ENCODE results near the gene PALD1.

Gene PALD1

GRCh38 chr10:70445718-70446657 lies 32.6 kb upstream of the PALD1 start:
- no peaks in the 10 kb centered on the region for H3K9me3 Mint-ChIP-seq
- no peak overlapping the region for H3K27ac Mint-ChIP-seq
- H3K27me3 Mint-ChIP-seq: peaks cover 34% of the 10 kb centered on the region
- H3K36me3 Mint-ChIP-seq: no peaks in the 10 kb centered on the region
- H3K4me1 Mint-ChIP-seq: peaks cover 11% of the 10 kb centered on the region
- no peak for ATAC-seq
- no peak overlapping the region for H3K4me3 Mint-ChIP-seq

- ATAC-seq: no peak
- Mint-ChIP-seq H3K27ac (no peak overlapping the region), H3K27me3 (peaks cover 20% of the 10 kb centered on the region), H3K9me3 (no peaks in the 10 kb centered on the region), H3K36me3 (no peaks in the 10 kb centered on the region), H3K4me3 (no peak overlapping the region), H3K4me1 (no peaks in the 10 kb centered on the region)
Measured at GRCh38 chr10:70448236-70448635, 30.3 kb upstream of the PALD1 start.

DNA sequence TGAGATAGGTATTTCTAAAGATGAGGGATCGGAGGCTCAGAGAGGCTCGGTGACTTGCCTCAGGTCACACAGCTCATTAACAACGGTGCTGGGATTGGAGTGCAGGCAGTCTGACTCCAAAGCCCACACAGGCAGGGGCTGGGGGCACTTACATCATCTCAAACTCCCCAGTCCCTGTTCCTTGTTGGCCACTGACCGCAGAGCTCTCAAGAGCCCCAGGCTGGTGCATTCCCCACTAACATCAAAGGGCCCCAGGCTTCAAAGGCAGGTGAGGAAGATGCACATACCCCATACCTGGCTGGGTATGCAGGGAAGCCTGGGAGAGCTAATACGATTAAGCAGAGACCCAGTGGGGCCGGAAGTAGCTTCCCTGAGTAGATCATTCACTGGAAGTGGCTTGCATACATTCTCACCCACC lies 23.3 kb upstream of the PALD1 start:
- H3K4me3 Mint-ChIP-seq: no peak overlapping the region
- H3K27ac Mint-ChIP-seq: no peak overlapping the region
- no peaks in the 10 kb centered on the region for H3K9me3 Mint-ChIP-seq
- peaks cover 62% of the 10 kb centered on the region for H3K27me3 Mint-ChIP-seq
- ATAC-seq: no peak
- H3K36me3 Mint-ChIP-seq: no peaks in the 10 kb centered on the region
- peaks cover 9% of the 10 kb centered on the region for H3K4me1 Mint-ChIP-seq

- ATAC-seq: no peak
- Mint-ChIP-seq H3K4me1 (peaks cover 11% of the 10 kb centered on the region), H3K27me3 (peaks cover 62% of the 10 kb centered on the region), H3K27ac (no peak overlapping the region), H3K36me3 (no peaks in the 10 kb centered on the region), H3K9me3 (no peaks in the 10 kb centered on the region), H3K4me3 (no peak overlapping the region)
Measured at GRCh38 chr10:70456164-70456563, 22.4 kb upstream of the PALD1 start.

DNA sequence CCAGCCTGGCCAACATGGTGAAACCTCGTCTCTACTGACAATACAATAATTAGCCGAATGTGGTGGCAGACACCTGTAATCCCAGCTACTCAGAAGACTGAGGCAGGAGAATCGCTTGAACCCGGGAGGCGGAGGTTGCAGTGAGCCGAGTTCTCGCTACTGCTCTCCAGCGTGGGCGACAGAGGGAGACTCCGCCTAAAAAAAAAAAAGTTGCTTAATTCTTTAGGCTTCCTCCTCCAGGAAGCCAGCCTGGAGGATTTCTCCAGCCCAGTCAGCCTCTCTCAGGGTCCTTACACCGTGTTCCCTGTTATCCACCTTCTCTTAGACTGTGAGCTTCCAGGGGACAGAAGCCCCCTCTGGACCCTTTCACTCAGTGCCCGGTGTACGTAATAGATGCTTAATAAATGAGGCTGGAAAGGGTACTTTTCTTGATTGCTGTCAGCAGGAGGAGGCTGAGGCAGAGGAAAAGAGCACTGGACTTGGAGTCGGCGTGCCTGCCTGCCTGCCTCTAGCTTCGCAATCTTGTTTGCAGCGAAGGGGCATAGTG lies 20.7 kb upstream of the PALD1 start:
- ATAC-seq: no peak
- H3K4me1 Mint-ChIP-seq: peaks cover 14% of the 10 kb centered on the region
- H3K36me3 Mint-ChIP-seq: no peaks in the 10 kb centered on the region
- no peak overlapping the region for H3K27ac Mint-ChIP-seq
- H3K4me3 Mint-ChIP-seq: no peak overlapping the region
- H3K9me3 Mint-ChIP-seq: no peaks in the 10 kb centered on the region
- peaks cover 64% of the 10 kb centered on the region for H3K27me3 Mint-ChIP-seq

- Mint-ChIP-seq H3K9me3 (no peaks in the 10 kb centered on the region), H3K36me3 (no peaks in the 10 kb centered on the region), H3K4me1 (peaks cover 14% of the 10 kb centered on the region), H3K27me3 (peaks cover 64% of the 10 kb centered on the region), H3K4me3 (no peak overlapping the region), H3K27ac (no peak overlapping the region)
- peak; percentile 34 for ATAC-seq
Measured at GRCh38 chr10:70458329-70459060, 20.1 kb upstream of the PALD1 start.

- Mint-ChIP-seq H3K27me3 (peaks cover 64% of the 10 kb centered on the region), H3K27ac (no peak overlapping the region), H3K4me1 (peaks cover 14% of the 10 kb centered on the region), H3K9me3 (no peaks in the 10 kb centered on the region), H3K4me3 (no peak overlapping the region), H3K36me3 (no peaks in the 10 kb centered on the region)
- peak; percentile 37 for ATAC-seq
Measured at GRCh38 chr10:70459061-70459773, 19.4 kb upstream of the PALD1 start.

- H3K27ac Mint-ChIP-seq: no peak overlapping the region
- no peak overlapping the region for H3K4me3 Mint-ChIP-seq
- H3K27me3 Mint-ChIP-seq: peaks cover 64% of the 10 kb centered on the region
- H3K36me3 Mint-ChIP-seq: no peaks in the 10 kb centered on the region
- H3K9me3 Mint-ChIP-seq: no peaks in the 10 kb centered on the region
- no peak for ATAC-seq
- H3K4me1 Mint-ChIP-seq: peaks cover 14% of the 10 kb centered on the region
Measured at GRCh38 chr10:70459774-70460490, 18.6 kb upstream of the PALD1 start.

DNA sequence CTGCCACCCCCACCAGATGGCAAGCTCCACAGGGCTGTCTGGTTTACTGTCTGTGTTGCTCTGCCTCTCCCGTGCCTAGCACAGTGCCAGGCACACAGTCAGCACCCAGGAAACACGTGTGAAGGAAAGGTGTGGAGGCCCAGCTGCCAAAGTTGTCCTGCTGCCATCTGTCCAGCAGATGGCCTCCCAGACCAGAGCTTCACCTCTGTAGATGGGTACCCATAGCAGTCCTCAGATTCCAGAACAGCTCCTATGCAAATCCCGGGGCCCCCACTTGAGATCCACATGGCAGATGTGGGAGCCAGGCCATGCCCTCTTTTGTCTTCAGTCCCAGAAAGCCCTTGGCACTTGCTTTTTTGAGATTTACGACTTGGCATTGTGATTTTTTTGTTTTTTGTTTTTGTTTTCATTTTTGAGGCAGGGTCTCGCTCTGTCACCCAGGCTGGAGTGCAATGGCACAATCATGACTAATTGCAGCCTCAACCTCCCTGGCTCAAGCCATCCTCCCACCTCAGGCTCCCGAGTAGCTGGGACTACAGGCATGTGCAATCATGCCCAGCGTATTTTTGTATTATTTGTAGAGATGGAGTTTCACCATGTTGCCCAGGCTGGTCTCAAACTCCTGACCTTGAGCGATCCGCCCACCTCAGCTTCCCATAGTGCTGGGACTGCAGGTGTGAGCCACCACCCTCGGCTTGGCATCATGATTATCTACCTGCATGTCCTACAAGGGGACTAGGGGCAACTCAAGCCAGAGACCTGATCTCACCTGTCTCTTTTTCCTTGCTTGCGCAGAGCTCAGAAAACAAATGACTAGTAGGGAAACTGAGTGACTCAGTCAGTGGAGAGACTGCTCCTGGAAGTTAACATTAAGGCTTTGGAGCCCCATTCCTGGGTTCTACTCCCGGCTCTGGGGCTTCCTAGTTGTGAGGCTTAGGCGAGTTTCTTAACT lies 16.9 kb upstream of the PALD1 start:
- Mint-ChIP-seq H3K36me3 (no peaks in the 10 kb centered on the region), H3K27me3 (peaks cover 46% of the 10 kb centered on the region), H3K27ac (no peak overlapping the region), H3K4me1 (peaks cover 14% of the 10 kb centered on the region), H3K4me3 (no peak overlapping the region), H3K9me3 (no peaks in the 10 kb centered on the region)
- ATAC-seq: peak; percentile 67

- no peak overlapping the region for H3K4me3 Mint-ChIP-seq
- H3K9me3 Mint-ChIP-seq: no peaks in the 10 kb centered on the region
- no peak for ATAC-seq
- H3K27me3 Mint-ChIP-seq: peaks cover 38% of the 10 kb centered on the region
- H3K36me3 Mint-ChIP-seq: no peaks in the 10 kb centered on the region
- H3K4me1 Mint-ChIP-seq: peaks cover 8% of the 10 kb centered on the region
- H3K27ac Mint-ChIP-seq: no peak overlapping the region
Measured at GRCh38 chr10:70462349-70462984, 16.1 kb upstream of the PALD1 start.

GRCh38 chr10:70465278-70465677 lies 13.3 kb upstream of the PALD1 start:
- Mint-ChIP-seq H3K36me3 (no peaks in the 10 kb centered on the region), H3K4me1 (peaks cover 5% of the 10 kb centered on the region), H3K4me3 (no peak overlapping the region), H3K27me3 (peaks cover 15% of the 10 kb centered on the region), H3K9me3 (no peaks in the 10 kb centered on the region), H3K27ac (no peak overlapping the region)
- ATAC-seq: no peak

DNA sequence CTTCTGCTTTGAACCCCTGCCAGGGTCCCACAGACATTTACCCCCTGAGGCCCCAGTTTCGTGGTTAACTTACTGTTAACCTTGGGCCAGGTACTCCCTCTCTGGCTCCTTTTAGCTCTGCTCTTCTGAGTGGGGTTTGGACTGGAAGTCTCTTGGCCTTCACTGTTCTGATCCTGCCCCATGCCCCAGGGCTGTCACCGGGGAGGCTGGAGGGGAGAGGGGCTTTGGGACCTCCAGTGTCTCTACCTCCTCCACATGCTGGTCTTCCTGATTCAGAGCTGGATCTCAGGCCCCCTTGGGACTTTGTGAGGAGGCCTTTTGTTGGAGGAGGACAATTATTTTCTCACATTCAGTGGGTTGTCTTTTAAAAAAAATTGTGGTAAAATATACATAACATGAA lies 12.7 kb upstream of the PALD1 start:
- Mint-ChIP-seq H3K9me3 (no peaks in the 10 kb centered on the region), H3K4me3 (no peak overlapping the region), H3K27me3 (peaks cover 9% of the 10 kb centered on the region), H3K27ac (no peak overlapping the region), H3K36me3 (no peaks in the 10 kb centered on the region), H3K4me1 (peaks cover 5% of the 10 kb centered on the region)
- ATAC-seq: no peak

- H3K36me3 Mint-ChIP-seq: no peaks in the 10 kb centered on the region
Measured at GRCh38 chr10:70466951-70467350, 11.6 kb upstream of the PALD1 start.

More at GRCh38 chr10:70466951-70467350, 11.6 kb upstream of the PALD1 start:
- Mint-ChIP-seq H3K4me3 (no peak overlapping the region), H3K27me3 (no peaks in the 10 kb centered on the region), H3K27ac (no peak overlapping the region), H3K4me1 (no peaks in the 10 kb centered on the region), H3K9me3 (no peaks in the 10 kb centered on the region)
- no peak for ATAC-seq

All from stimulated activated memory B cell treated with anti-CD40 and anti-IgM and Interleukin-4, amounts not matched to agents 10 μg/mL and 1 μg/mL and 100 μg/mL, for 72 hours (primary cell).